Duodenal mucosa (tissue), 2 donors: ENCODE data around the gene BMP5.
A peak's percentile ranks its signal among the peaks of the same experiment; 100 is the strongest.
"Not testable (repeated sequence)": the region's sequence is repeated elsewhere in the genome, so short reads cannot be mapped to it uniquely, and the experiment has no call there.

Experiments used
- H3K27ac ChIP-seq: one replicate; pipeline ENCODE4 v1.7.0; 2013; ENCODE audit warnings: low read depth, low read length
- H3K27me3 ChIP-seq, 2 donors: one replicate each; pipeline ENCODE4 v1.7.0; 2013; ENCODE audit warnings: low read length in 2 of 2, control low read depth in 1 of 2; ENCODE audit not compliant: insufficient read depth in 2 of 2, control insufficient read depth in 1 of 2
- H3K36me3 ChIP-seq, 2 donors: one replicate each; pipeline ENCODE4 v1.7.0; 2013; ENCODE audit warnings: low read length in 2 of 2, control low read depth in 1 of 2; ENCODE audit not compliant: insufficient read depth in 2 of 2, control insufficient read depth in 1 of 2
- H3K4me1 ChIP-seq, 2 donors: one replicate each; pipeline ENCODE4 v1.7.0; 2013; ENCODE audit warnings: low read length in 2 of 2, control low read depth in 1 of 2; ENCODE audit not compliant: insufficient read depth in 2 of 2, control insufficient read depth in 1 of 2
- H3K4me3 ChIP-seq, 2 donors: one replicate each; pipeline ENCODE4 v1.7.0; 2013; ENCODE audit warnings: low read length in 2 of 2, low read depth in 1 of 2
- H3K9ac ChIP-seq, 2 donors: one replicate each; pipeline ENCODE4 v1.7.0; 2013; ENCODE audit warnings: low read length in 2 of 2, low read depth in 1 of 2
- H3K9me3 ChIP-seq, 2 donors: one replicate each; pipeline ENCODE4 v1.7.0; 2013; ENCODE audit warnings: low read length in 2 of 2, control low read depth in 1 of 2; ENCODE audit not compliant: control insufficient read depth in 1 of 2

BMP5 gene

DNA sequence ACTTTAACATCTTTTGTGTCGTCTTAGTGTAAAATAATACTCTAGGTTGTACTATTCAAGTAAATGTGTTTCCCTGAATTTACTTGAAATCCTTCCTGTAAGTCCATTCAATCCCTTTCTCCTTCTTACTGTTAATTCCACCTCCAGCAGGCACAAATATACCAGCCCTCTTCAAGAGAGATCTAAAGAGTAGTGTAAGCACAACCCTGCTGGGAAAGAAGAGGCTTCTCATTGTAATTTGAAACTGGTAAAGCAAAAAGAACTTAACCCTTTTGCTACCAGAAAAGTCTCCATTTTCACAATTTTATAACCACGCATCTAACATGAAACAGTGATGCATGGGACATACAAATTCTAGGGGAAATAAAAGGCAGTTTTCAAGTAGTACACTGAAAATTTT is at the start of gene BMP5:
TSS of gene BMP5 (minus strand) at position 191 of the 400 bp plus-strand sequence. CDS start 725 bp downstream, outside the sequence.
- peak within 1 kb of the TSS; percentile 39 for H3K27ac ChIP-seq
- H3K9ac ChIP-seq = peak within 1 kb of the TSS in 1 of 2 donors; percentile 39
- peak within 1 kb of the TSS; percentile 49 to 53 for H3K4me3 ChIP-seq

DNA sequence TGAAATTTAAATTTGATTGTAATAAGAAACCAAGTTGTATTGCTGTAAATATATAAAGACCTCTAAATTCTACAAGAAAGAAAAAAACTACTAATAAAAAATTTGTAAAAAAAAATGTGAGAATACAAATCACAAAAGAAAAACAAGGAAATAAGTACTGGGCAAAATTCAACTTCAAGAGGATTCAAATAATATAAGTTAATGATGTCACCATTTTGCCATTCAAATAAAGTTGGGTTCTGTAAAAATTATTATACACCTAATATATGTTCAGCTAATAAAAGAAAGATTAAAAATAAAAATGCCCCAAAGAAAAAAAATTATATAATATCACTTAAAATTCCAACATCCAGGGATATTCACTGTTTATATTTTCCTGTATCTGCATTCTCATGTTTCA is 47.0 kb upstream of the BMP5 start:
- Histone ChIP-seq H3K9ac (no peak overlapping the region), H3K27me3 (no peaks in the 10 kb centered on the region), H3K4me1 (no peaks in the 10 kb centered on the region), H3K27ac (no peak overlapping the region), H3K36me3 (no peaks in the 10 kb centered on the region), H3K9me3 (no peaks in the 10 kb centered on the region), H3K4me3 (no peak overlapping the region)

More for the DNA sequence above, at the start of gene BMP5:
- H3K9me3 ChIP-seq = no peaks in the 10 kb centered on the region
- no peaks in the 10 kb centered on the region for H3K4me1 ChIP-seq
- no peaks in the 10 kb centered on the region for H3K27me3 ChIP-seq
- H3K36me3 ChIP-seq = no peaks in the 10 kb centered on the region

DNA sequence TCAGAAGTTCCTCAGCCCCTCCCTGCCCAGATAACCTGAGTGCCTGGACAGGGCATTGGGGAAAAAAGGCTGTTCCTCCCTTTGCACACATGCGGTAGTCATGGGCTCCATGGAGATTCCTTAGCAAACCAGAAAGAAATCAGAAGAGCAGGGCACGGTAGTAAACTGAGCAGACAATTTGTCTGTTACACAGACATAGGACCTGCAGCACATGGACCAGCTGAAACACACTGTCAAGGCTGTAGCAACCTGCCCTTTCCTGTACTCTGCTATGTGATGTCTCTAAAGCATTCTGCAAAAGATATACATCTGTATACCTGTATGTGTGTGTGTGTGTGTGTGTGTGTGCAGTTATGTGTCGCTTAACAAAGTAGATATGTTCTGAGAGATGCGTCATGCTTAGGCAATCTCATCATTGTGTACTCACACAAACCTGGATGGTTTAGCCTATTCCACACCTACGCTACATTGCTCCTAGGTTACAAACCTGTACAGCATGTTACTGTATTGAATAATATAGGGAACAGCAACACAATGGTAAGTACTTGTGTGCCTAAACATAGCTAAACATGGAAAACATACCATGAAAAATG is 44.4 kb upstream of the BMP5 start:
- no peaks in the 10 kb centered on the region for H3K4me1 ChIP-seq
- no peak overlapping the region for H3K27ac ChIP-seq
- no peaks in the 10 kb centered on the region for H3K36me3 ChIP-seq
- no peak overlapping the region for H3K9ac ChIP-seq
- H3K4me3 ChIP-seq = no peak overlapping the region
- no peaks in the 10 kb centered on the region for H3K27me3 ChIP-seq
- H3K9me3 ChIP-seq = no peaks in the 10 kb centered on the region

DNA sequence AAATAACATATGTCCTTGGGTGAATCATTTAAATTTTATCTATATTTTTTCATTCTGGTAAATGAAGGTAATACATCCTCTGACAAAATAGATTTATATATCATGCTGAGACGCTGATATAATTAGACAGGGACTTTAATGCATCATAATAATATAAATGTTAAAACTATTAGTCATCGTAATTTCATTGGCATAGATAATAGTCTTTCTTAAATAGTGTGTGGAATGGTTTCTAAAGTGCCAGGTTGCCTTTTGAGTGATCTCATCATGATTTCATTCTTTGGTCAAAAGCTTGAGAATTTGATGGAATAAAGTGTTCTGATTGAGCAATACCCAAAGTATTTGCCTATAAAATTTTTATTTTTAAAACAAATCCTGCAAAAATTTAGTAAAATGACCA is 43.2 kb upstream of the BMP5 start:
- Histone ChIP-seq H3K27ac (no peak overlapping the region), H3K9me3 (no peaks in the 10 kb centered on the region)

DNA sequence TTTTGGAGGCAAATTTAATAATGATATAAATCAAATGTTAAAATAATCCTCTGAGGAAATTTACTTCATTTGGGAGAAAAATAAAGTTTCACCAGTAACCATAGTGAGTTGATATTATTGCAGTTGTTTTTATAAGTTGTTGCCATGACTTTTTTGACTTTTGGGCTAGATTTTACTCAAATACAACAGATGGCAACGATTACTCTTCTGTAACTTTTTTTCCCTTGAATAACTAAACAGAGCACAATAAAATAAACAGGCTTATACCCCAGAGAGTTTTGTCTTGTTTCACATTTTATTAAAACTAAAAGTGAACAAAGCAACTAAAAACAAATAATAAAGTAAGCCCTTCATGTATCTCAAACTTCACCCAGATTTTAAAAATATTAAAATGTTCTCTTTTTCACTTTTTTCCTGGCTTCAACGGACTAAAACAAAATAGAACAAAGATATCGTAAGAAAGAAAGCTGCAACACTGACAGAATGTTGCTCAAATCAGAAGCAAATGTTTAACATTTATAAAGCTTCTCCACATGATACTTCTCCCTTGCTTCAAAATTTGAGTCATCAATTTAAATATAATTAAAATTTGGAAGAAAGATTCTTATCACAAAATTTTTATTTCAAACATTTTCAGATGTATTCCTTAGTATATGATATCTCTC is 42.5 kb upstream of the BMP5 start:
- peaks cover 0 to 3% of the 10 kb centered on the region in 2 donors for H3K4me1 ChIP-seq
- H3K27me3 ChIP-seq = no peaks in the 10 kb centered on the region
- no peak overlapping the region for H3K27ac ChIP-seq
- H3K36me3 ChIP-seq = no peaks in the 10 kb centered on the region
- H3K9me3 ChIP-seq = no peaks in the 10 kb centered on the region
- H3K4me3 ChIP-seq = no peak overlapping the region
- no peak overlapping the region for H3K9ac ChIP-seq

More for the DNA sequence above, 43.2 kb upstream of the BMP5 start:
- Histone ChIP-seq H3K36me3 (no peaks in the 10 kb centered on the region), H3K27me3 (no peaks in the 10 kb centered on the region), H3K4me1 (peaks cover 0 to under 1% of the 10 kb centered on the region in 2 donors), H3K4me3 (no peak overlapping the region), H3K9ac (no peak overlapping the region)

DNA sequence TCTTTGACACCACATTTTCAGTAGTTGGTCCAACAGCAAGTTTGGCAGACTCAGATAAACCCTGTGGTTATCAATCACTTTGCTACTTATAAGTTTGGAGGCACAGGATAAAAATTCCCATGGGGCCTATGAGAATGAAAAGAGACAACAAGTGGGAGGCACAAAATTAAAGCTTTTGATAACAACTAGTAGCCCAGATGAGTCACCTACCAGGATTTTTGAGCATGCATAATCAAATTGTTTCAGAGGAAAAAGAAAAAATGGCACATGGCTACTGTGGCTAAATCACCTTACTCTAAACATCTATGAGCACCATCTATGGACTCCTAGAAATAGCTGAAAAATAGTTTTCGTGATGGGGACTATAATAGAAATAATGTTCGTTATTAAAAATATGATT is 40.8 kb upstream of the BMP5 start:
- Histone ChIP-seq H3K27me3 (no peaks in the 10 kb centered on the region), H3K27ac (no peak overlapping the region), H3K9ac (no peak overlapping the region), H3K4me1 (peaks cover 0 to 3% of the 10 kb centered on the region in 2 donors), H3K4me3 (no peak overlapping the region), H3K36me3 (no peaks in the 10 kb centered on the region), H3K9me3 (no peaks in the 10 kb centered on the region)

DNA sequence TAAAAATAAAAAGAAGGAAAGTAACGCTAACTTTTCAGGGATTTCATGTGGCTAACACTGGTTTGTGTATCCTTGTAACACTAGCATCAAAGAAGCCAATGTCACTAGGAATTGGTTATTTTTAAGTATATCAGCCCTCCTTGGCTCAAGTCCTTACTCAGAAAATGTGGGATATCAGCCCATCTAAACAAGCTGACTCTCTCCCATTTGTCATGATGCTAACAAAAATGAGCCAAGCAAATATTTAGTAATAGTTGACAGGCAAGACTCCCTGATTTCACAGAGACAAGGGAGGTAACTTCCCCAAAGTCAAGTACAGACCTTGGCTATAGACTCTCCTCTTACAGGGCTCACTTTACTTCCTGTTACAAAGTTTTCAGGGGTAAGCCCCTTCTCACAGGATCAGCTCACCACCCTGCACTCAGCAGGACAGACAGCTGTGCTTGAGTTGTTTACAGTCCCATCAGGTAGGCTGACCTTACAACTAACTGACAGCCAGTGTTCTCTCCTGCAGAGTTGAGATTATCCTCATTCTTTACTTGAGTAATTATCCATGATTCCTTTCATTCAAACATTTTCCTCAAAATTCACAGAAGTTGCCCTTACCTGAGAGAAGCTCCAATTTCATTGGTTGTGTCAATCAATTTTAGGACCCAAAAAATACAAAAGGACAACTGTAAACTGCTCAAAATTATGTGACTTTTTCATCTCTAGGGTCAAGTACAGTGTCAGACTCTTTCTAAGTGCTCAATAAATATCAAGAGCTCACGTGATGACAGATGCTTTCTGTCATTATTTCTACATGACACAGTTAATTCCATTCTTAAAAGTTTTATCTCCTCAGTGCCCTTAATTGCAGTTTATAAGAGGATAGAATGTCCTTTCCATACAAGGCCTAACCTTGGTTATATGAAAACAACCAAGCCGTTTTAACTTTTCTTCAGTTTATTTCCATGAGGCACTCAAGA is 38.1 kb upstream of the BMP5 start:
- Histone ChIP-seq H3K27me3 (no peaks in the 10 kb centered on the region), H3K27ac (no peak overlapping the region), H3K9ac (no peak overlapping the region), H3K4me3 (no peak overlapping the region), H3K9me3 (no peaks in the 10 kb centered on the region), H3K36me3 (no peaks in the 10 kb centered on the region), H3K4me1 (peaks cover 0 to 3% of the 10 kb centered on the region in 2 donors)

DNA sequence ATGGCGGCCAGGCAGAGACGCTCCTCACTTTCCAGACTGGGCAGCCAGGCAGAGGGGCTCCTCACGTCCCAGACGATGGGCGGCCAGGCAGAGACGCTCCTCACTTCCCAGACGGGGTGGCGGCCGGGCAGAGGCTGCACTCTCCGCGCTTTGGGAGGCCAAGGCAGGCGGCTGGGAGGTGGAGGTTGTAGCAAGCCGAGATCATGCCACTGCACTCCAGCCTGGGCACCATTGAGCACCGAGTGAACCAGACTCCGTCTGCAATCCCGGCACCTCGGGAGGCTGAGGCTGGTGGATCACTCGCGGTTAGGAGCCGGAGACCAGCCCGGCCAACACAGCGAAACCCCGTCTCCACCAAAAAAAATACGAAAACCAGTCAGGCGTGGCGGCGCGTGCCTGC is 35.1 kb upstream of the BMP5 start:
- H3K9me3 ChIP-seq, H3K27me3 ChIP-seq, H3K36me3 ChIP-seq, H3K4me1 ChIP-seq, H3K27ac ChIP-seq, H3K9ac ChIP-seq, H3K4me3 ChIP-seq: not testable (repeated sequence)

DNA sequence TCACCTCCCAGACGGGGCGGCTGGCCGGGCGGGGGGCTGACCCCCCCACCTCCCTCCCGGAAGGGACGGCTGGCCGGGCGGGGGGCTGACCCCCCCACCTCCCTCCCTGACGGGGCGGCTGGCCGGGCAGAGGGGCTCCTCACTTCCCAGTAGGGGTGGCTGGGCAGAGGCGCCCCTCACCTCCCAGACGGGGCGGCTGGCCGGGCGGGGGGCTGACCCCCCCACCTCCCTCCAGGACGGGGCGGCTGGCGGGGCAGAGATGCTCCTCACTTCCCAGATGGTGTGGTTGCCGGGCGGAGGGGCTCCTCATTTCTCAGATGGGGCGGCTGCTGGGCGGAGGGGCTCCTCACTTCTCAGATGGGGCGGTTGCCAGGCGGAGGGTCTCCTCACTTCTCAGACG is 34.5 kb upstream of the BMP5 start:
- H3K4me1 ChIP-seq, H3K9me3 ChIP-seq, H3K27me3 ChIP-seq, H3K9ac ChIP-seq, H3K36me3 ChIP-seq, H3K27ac ChIP-seq, H3K4me3 ChIP-seq: not testable (repeated sequence)

DNA sequence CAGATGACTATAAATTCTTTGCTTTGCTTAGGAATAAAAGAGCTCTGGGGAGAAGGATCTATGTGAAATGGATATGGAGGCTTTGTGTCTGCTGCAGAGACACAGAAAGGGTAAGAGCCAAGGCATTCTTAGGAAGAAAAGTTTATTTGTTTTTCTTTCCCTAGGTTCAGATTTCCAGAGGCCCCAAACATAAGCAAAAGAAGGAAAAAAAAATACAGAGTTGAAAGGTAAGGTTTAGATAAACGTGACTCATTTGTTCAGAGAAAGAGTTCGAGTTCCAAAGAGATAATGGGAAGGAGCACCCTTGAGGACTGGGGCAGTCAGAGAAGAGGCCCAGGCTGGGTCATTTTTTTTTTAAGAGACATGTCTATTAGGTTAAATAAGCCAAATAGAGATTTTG is 27.4 kb upstream of the BMP5 start:
- no peak overlapping the region for H3K27ac ChIP-seq
- H3K9me3 ChIP-seq = no peaks in the 10 kb centered on the region
- H3K27me3 ChIP-seq = no peaks in the 10 kb centered on the region
- no peaks in the 10 kb centered on the region for H3K36me3 ChIP-seq
- no peak overlapping the region for H3K9ac ChIP-seq
- no peaks in the 10 kb centered on the region for H3K4me1 ChIP-seq
- no peak overlapping the region for H3K4me3 ChIP-seq
